WTC11 (cell line): ENCODE data around the gene DHX57. TPM values are rescaled to one million over a fixed set of nuclear protein-coding genes. Genes with fewer than 3 reads are reported as not detected.

Experiments used
- ATAC-seq: fragments of 200-7000 bp; cut with Tn5 transposase; 2 replicates; pipeline ENCODE4 v1.10.0; 2021; ENCODE audit warnings: mild to moderate bottlenecking, moderate library complexity
- CTCF ChIA-PET: fragments of 300-600 bp; sonication (Branson Sonifier 250); formaldehyde crosslinking; loops from one replicate; lab custom pipeline; 2021; ENCODE audit warnings: antibody characterized with exemption; lab: Charles Lee
- POLR2A ChIA-PET: fragments of 350-600 bp; sonication (Branson Sonifier 250); formaldehyde crosslinking; loops from one replicate; lab custom pipeline; 2021; ENCODE audit warnings: antibody characterized with exemption; lab: Charles Lee
- DNase-seq: peaks from one replicate; pipeline ENCODE4 v3.0.0; 2021; ENCODE audit warnings: low spot score
- H3K27ac Mint-ChIP-seq: 2 replicates; pipeline ENCODE4 v1.8.0; 2021; ENCODE audit warnings: mixed read lengths
- H3K27me3 Mint-ChIP-seq: 2 replicates; pipeline ENCODE4 v1.8.0; 2021; ENCODE audit warnings: low read depth, mild to moderate bottlenecking, moderate library complexity, mixed read lengths
- H3K36me3 Mint-ChIP-seq: 2 replicates; pipeline ENCODE4 v1.8.0; 2021; ENCODE audit warnings: mixed read lengths
- H3K4me1 Mint-ChIP-seq: 2 replicates; pipeline ENCODE4 v1.8.0; 2022; ENCODE audit warnings: mixed read lengths
- H3K4me3 Mint-ChIP-seq: 2 replicates; pipeline ENCODE4 v1.8.0; 2021; ENCODE audit warnings: mild to moderate bottlenecking, moderate library complexity, mixed read lengths
- H3K9me3 Mint-ChIP-seq: 2 replicates; pipeline ENCODE4 v1.8.0; 2021; ENCODE audit warnings: mixed read lengths
- ETV6 ChIP-seq: sonication (generic); formaldehyde crosslinking; IDR thresholded peaks from 2 replicates; pipeline ENCODE4 v1.8.1; 2022; ENCODE audit warnings: mild to moderate bottlenecking, missing genetic modification reagents
- FOXP4 ChIP-seq: sonication (generic); formaldehyde crosslinking; IDR thresholded peaks from 2 replicates; pipeline ENCODE4 v1.8.0; 2022; ENCODE audit warnings: mild to moderate bottlenecking, missing genetic modification reagents
- JUN ChIP-seq: sonication (generic); formaldehyde crosslinking; IDR thresholded peaks from 2 replicates; pipeline ENCODE4 v1.8.0; 2023; ENCODE audit warnings: mild to moderate bottlenecking, missing genetic modification reagents
- NFYB ChIP-seq: sonication (generic); formaldehyde crosslinking; conservative IDR thresholded peaks from 2 replicates; pipeline ENCODE4 v1.8.0; 2022; ENCODE audit warnings: low read depth, missing genetic modification reagents
- NR3C1 ChIP-seq: sonication (generic); formaldehyde crosslinking; conservative IDR thresholded peaks from 2 replicates; pipeline ENCODE4 v1.8.1; 2023; ENCODE audit warnings: low read depth, mild to moderate bottlenecking, missing genetic modification reagents
- PREB ChIP-seq: sonication (generic); formaldehyde crosslinking; IDR thresholded peaks from 2 replicates; pipeline ENCODE4 v1.8.1; 2022; ENCODE audit warnings: mild to moderate bottlenecking, missing genetic modification reagents, moderate library complexity, borderline replicate concordance
- PRRX2 ChIP-seq: fragments of 250-450 bp; sonication (Bioruptor Pico); IDR thresholded peaks from 2 replicates; pipeline ENCODE4 v1.8.0; 2021; ENCODE audit warnings: mild to moderate bottlenecking
- RELA ChIP-seq: sonication (generic); formaldehyde crosslinking; IDR thresholded peaks from 2 replicates; pipeline ENCODE4 v1.8.1; 2022; ENCODE audit warnings: missing genetic modification reagents, mild to moderate bottlenecking, borderline replicate concordance
- RORB ChIP-seq: fragments of 250-450 bp; sonication (Bioruptor Pico); IDR thresholded peaks from 2 replicates; pipeline ENCODE4 v1.9.0; 2021; ENCODE audit warnings: mild to moderate bottlenecking
- SMAD4 ChIP-seq: sonication (generic); formaldehyde crosslinking; IDR thresholded peaks from 2 replicates; pipeline ENCODE4 v1.8.0; 2022; ENCODE audit warnings: mild to moderate bottlenecking, missing genetic modification reagents
- SP1 ChIP-seq: sonication (generic); formaldehyde crosslinking; conservative IDR thresholded peaks from 2 replicates; pipeline ENCODE4 v1.8.1; 2022; ENCODE audit warnings: missing genetic modification reagents
- TEAD4 ChIP-seq: sonication (generic); formaldehyde crosslinking; IDR thresholded peaks from 2 replicates; pipeline ENCODE4 v1.8.0; 2022; ENCODE audit warnings: mild to moderate bottlenecking, missing genetic modification reagents
- ZNF121 ChIP-seq: sonication (generic); formaldehyde crosslinking; IDR thresholded peaks from 2 replicates; pipeline ENCODE4 v1.8.0; 2023; ENCODE audit warnings: missing genetic modification reagents
- ZNF138 ChIP-seq: sonication (generic); formaldehyde crosslinking; conservative IDR thresholded peaks from 2 replicates; pipeline ENCODE4 v1.8.1; 2022; ENCODE audit warnings: mild to moderate bottlenecking, moderate library complexity, missing genetic modification reagents
- ZNF232 ChIP-seq: sonication (generic); formaldehyde crosslinking; IDR thresholded peaks from 2 replicates; pipeline ENCODE4 v1.8.0; 2022; ENCODE audit warnings: mild to moderate bottlenecking, missing genetic modification reagents
- ZNF512 ChIP-seq: sonication (generic); formaldehyde crosslinking; IDR thresholded peaks from 2 replicates; pipeline ENCODE4 v1.8.1; 2022; ENCODE audit warnings: missing genetic modification reagents, borderline replicate concordance
- total RNA-seq: library from RNA; stranded (reverse); gene quantifications from 3 replicates; pipeline ENCODE4 v1.2.3, GENCODE V29; 2021
- TF ChIP-seq, protein P1 (sequence below): sonication (generic); formaldehyde crosslinking; IDR thresholded peaks from 2 replicates; pipeline ENCODE4 v1.8.1; 2022; ENCODE audit warnings: mild to moderate bottlenecking, moderate library complexity, missing genetic modification reagents
- TF ChIP-seq, protein P2 (sequence below): sonication (generic); formaldehyde crosslinking; conservative IDR thresholded peaks from 2 replicates; pipeline ENCODE4 v1.8.1; 2022; ENCODE audit warnings: mild to moderate bottlenecking, missing genetic modification reagents
- TF ChIP-seq, protein P3 (sequence below): fragments of 200-600 bp; IDR thresholded peaks from 2 replicates; pipeline ENCODE4 v1.8.0; 2022; ENCODE audit warnings: antibody characterized with exemption
- TF ChIP-seq, protein P4 (sequence below): sonication (generic); formaldehyde crosslinking; IDR thresholded peaks from 2 replicates; pipeline ENCODE4 v1.8.0; 2023; ENCODE audit warnings: mild to moderate bottlenecking, missing genetic modification reagents
- TF ChIP-seq, protein P5 (sequence below): sonication (generic); formaldehyde crosslinking; IDR thresholded peaks from 2 replicates; pipeline ENCODE4 v1.8.0; 2022; ENCODE audit warnings: mild to moderate bottlenecking, missing genetic modification reagents

Gene DHX57
- total RNA-seq, 1 experiment from 2014 or later, result 30.3 TPM

- H3K27me3 Mint-ChIP-seq, result no peaks in the 10 kb centered on the region
- DNase-seq, result no peak
- no peaks in the 10 kb centered on the region for H3K4me1 Mint-ChIP-seq
- no peak for TF ChIP-seq NR3C1 (CRISPR knock-in tag)
- ChIA-PET CTCF (interaction anchor here (1.0 kb wide), 1 partner anchor 97 kb away, joined by 3 read pairs; no protein-coding TSS in a partner anchor), POLR2A (no interaction called here)
- H3K9me3 Mint-ChIP-seq, result no peaks in the 10 kb centered on the region; the same call in 1 of the 2 replicates
- H3K27ac Mint-ChIP-seq, result no peak overlapping the region
- H3K4me3 Mint-ChIP-seq, result no peak overlapping the region
- H3K36me3 Mint-ChIP-seq, result peaks cover 37% of the 10 kb centered on the region
- no peak for ATAC-seq
Observed at GRCh38 chr2:38850045-38850444, 25.7 kb downstream of the DHX57 start.

DNA sequence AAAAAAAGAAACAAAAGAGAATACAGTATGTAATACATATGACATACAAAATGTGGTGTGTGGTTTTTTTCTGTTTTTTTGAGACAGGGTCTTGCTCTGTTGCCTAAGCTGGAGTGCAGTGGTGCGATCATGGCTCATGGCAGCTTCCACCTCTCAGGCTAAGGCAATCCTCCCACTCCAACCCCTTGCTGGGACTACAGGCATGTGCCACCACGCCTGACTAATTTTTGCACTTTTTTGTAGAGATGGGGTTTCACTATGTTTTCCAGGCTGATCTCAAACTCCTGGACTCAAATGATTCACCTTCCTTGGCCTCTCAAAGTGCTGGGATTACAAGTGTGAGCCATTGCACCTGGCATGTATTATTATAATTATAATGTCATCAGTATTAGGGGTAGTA lies 38.9 kb downstream of the DHX57 start:
- H3K36me3 Mint-ChIP-seq, result peaks cover 21% of the 10 kb centered on the region
- H3K4me1 Mint-ChIP-seq, result no peaks in the 10 kb centered on the region
- POLR2A ChIA-PET, result no interaction called here
- ATAC-seq, result no peak
- TF ChIP-seq ZNF121 (no peak), NR3C1 (CRISPR knock-in tag) (no peak), FOXP4 (CRISPR knock-in tag) (no peak), TEAD4 (CRISPR knock-in tag) (no peak), PREB (CRISPR knock-in tag) (no peak)
- TF ChIP-seq, protein P1, sequence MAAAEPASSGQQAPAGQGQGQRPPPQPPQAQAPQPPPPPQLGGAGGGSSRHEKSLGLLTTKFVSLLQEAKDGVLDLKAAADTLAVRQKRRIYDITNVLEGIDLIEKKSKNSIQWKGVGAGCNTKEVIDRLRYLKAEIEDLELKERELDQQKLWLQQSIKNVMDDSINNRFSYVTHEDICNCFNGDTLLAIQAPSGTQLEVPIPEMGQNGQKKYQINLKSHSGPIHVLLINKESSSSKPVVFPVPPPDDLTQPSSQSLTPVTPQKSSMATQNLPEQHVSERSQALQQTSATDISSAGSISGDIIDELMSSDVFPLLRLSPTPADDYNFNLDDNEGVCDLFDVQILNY (CRISPR knock-in tag), result no peak
- TF ChIP-seq, protein P2, sequence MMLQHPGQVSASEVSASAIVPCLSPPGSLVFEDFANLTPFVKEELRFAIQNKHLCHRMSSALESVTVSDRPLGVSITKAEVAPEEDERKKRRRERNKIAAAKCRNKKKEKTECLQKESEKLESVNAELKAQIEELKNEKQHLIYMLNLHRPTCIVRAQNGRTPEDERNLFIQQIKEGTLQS (CRISPR knock-in tag), result no peak
- H3K27ac Mint-ChIP-seq, result no peak overlapping the region
- H3K4me3 Mint-ChIP-seq, result no peak overlapping the region
- H3K9me3 Mint-ChIP-seq, result no peaks in the 10 kb centered on the region
- no peak for DNase-seq
- CTCF ChIA-PET, result interaction anchor here (0.6 kb wide), 1 partner anchor 24 kb away, joined by 3 read pairs; no protein-coding TSS in a partner anchor
- H3K27me3 Mint-ChIP-seq, result no peaks in the 10 kb centered on the region

DNA sequence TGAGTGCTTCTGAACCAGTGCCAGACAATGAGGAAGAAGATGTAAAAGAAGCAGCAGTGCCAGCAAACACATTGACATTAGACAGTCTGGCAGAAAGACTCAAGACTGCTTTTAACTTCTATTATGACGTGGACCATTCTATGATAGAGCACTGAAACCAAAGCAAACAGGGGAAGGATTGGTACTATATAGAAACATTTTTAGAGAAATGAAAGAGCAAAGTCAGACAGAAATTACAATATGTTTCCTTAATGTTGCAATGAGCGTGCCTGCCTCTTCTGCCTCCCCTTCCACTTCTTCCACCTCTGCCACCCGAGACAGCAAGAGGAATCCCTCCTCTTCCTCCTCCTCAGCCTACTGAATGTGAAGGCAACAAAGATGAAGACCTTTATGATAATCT lies 39.7 kb downstream of the DHX57 start:
- ChIA-PET CTCF (interaction anchor here (0.6 kb wide), 1 partner anchor 23 kb away, joined by 3 read pairs; no protein-coding TSS in a partner anchor), POLR2A (no interaction called here)
- Mint-ChIP-seq H3K36me3 (peaks cover 18% of the 10 kb centered on the region), H3K4me3 (no peak overlapping the region), H3K4me1 (no peaks in the 10 kb centered on the region), H3K27ac (no peak overlapping the region), H3K9me3 (no peaks in the 10 kb centered on the region), H3K27me3 (no peaks in the 10 kb centered on the region)
- no peak for ATAC-seq
- DNase-seq, result no peak
- TF ChIP-seq, protein P2 (CRISPR knock-in tag), result no peak
- no peak for TF ChIP-seq ZNF512 (CRISPR knock-in tag)
- TF ChIP-seq, protein P3, sequence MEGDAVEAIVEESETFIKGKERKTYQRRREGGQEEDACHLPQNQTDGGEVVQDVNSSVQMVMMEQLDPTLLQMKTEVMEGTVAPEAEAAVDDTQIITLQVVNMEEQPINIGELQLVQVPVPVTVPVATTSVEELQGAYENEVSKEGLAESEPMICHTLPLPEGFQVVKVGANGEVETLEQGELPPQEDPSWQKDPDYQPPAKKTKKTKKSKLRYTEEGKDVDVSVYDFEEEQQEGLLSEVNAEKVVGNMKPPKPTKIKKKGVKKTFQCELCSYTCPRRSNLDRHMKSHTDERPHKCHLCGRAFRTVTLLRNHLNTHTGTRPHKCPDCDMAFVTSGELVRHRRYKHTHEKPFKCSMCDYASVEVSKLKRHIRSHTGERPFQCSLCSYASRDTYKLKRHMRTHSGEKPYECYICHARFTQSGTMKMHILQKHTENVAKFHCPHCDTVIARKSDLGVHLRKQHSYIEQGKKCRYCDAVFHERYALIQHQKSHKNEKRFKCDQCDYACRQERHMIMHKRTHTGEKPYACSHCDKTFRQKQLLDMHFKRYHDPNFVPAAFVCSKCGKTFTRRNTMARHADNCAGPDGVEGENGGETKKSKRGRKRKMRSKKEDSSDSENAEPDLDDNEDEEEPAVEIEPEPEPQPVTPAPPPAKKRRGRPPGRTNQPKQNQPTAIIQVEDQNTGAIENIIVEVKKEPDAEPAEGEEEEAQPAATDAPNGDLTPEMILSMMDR, result no peak
- no peak for TF ChIP-seq ETV6 (CRISPR knock-in tag)
- no peak for TF ChIP-seq JUN (CRISPR knock-in tag)
- no peak for TF ChIP-seq PRRX2 (CRISPR knock-in tag)
- TF ChIP-seq SMAD4 (CRISPR knock-in tag), result no peak
- TF ChIP-seq, protein P4, sequence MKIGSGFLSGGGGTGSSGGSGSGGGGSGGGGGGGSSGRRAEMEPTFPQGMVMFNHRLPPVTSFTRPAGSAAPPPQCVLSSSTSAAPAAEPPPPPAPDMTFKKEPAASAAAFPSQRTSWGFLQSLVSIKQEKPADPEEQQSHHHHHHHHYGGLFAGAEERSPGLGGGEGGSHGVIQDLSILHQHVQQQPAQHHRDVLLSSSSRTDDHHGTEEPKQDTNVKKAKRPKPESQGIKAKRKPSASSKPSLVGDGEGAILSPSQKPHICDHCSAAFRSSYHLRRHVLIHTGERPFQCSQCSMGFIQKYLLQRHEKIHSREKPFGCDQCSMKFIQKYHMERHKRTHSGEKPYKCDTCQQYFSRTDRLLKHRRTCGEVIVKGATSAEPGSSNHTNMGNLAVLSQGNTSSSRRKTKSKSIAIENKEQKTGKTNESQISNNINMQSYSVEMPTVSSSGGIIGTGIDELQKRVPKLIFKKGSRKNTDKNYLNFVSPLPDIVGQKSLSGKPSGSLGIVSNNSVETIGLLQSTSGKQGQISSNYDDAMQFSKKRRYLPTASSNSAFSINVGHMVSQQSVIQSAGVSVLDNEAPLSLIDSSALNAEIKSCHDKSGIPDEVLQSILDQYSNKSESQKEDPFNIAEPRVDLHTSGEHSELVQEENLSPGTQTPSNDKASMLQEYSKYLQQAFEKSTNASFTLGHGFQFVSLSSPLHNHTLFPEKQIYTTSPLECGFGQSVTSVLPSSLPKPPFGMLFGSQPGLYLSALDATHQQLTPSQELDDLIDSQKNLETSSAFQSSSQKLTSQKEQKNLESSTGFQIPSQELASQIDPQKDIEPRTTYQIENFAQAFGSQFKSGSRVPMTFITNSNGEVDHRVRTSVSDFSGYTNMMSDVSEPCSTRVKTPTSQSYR (CRISPR knock-in tag), result no peak
- no peak for TF ChIP-seq NFYB (CRISPR knock-in tag)
- no peak for TF ChIP-seq RELA (CRISPR knock-in tag)
- no peak for TF ChIP-seq ZNF138
- TF ChIP-seq, protein P5, sequence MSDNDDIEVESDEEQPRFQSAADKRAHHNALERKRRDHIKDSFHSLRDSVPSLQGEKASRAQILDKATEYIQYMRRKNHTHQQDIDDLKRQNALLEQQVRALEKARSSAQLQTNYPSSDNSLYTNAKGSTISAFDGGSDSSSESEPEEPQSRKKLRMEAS (CRISPR knock-in tag), result no peak
- TF ChIP-seq ZNF232 (CRISPR knock-in tag), result no peak
- TF ChIP-seq NR3C1 (CRISPR knock-in tag), result no peak
- TF ChIP-seq RORB (CRISPR knock-in tag), result no peak
- TF ChIP-seq SP1 (CRISPR knock-in tag), result no peak
